Heart left ventricle (tissue), 16 donors: ENCODE results near the gene CHAMP1. TPM values are rescaled to one million over a fixed set of nuclear protein-coding genes. Genes with fewer than 3 reads are reported as not detected.

ENCODE experiments used
- ATAC-seq, 4 donors: fragments of 200-7000 bp; cut with Tn5 transposase; one replicate each; pipeline ENCODE4 v1.9.1; 2020 to 2022; ENCODE audit warnings: moderate library complexity in 4 of 4, mild to moderate bottlenecking in 3 of 4, moderate number of reproducible peaks in 1 of 4
- DNase-seq, 5 donors: peaks; one replicate each; pipeline ENCODE4 v3.0.0-alpha.2; 2020
- H3K27ac ChIP-seq, 12 donors: fragments of 200-600 bp; sonication (generic) in 4 of 12; one replicate each; pipeline versions ENCODE4 v1.5.0 to v1.8.0; 2016 to 2022; ENCODE audit warnings: mild to moderate bottlenecking in 2 of 12
- H3K27me3 ChIP-seq, 9 donors: fragments of 200-600 bp; sonication (generic) in 2 of 9; one replicate each; pipeline versions ENCODE4 v1.5.1 to v1.8.0; 2016 to 2022; ENCODE audit warnings: mild to moderate bottlenecking in 3 of 9
- H3K36me3 ChIP-seq, 9 donors: fragments of 200-600 bp; sonication (generic) in 2 of 9; one replicate each; pipeline versions ENCODE4 v1.5.0 to v1.8.0; 2018 to 2022; ENCODE audit warnings: mild to moderate bottlenecking in 2 of 9
- H3K4me1 ChIP-seq, 12 donors: fragments of 200-600 bp; sonication (generic) in 4 of 12; one replicate each; pipeline versions ENCODE4 v1.5.0 to v1.8.0; 2016 to 2022; ENCODE audit warnings: mild to moderate bottlenecking in 3 of 12
- H3K4me3 ChIP-seq, 12 donors: fragments of 200-600 bp; sonication (generic) in 4 of 12; one replicate each; pipeline versions ENCODE4 v1.5.0 to v1.8.0; 2017 to 2022; ENCODE audit warnings: mild to moderate bottlenecking in 9 of 12, moderate library complexity in 4 of 12
- H3K9me3 ChIP-seq, 12 donors: fragments of 200-600 bp; sonication (generic) in 4 of 12; one replicate each; pipeline versions ENCODE4 v1.5.0 to v1.8.0; 2016 to 2022; ENCODE audit warnings: mild to moderate bottlenecking in 1 of 12
- CTCF ChIP-seq, 12 donors: fragments of 200-600 bp; sonication (generic) in 4 of 12; IDR thresholded peaks; one replicate each; pipeline versions ENCODE4 v1.5.0 to v1.8.0; 2018 to 2022; ENCODE audit warnings: antibody characterized with exemption in 12 of 12, mild to moderate bottlenecking in 5 of 12
- POLR2A ChIP-seq, 2 donors: fragments of 450-650 bp; IDR thresholded peaks; one replicate each; pipeline ENCODE4 v1.6.1; 2017; ENCODE audit warnings: antibody characterized with exemption in 2 of 2, mild to moderate bottlenecking in 2 of 2, moderate library complexity in 2 of 2
- WGBS, 4 donors: extraction: QIAGEN DNeasy Blood & Tissue Kit in 2 of 4; methylation state at CpG; one replicate each; pipeline versions ENCODE4 v1.1.5 to v1.1.7; 2013 to 2018; 5-methylcytosine and 5-hydroxymethylcytosine counted together
- intact Hi-C, 10 donors: fragments of 100-400 bp; cut with DNase I; formaldehyde crosslinking; loops; one replicate each; pipeline versions ENCODE4 v1.11.1 to v1.14.2; 2022
- polyA plus RNA-seq, 2 donors: library from polyadenylated mRNA; stranded (reverse); fragments of 200-250 nt; gene quantifications; one replicate each; pipeline ENCODE4 v1.2.3, GENCODE V29; 2013
- total RNA-seq, 9 donors: library from RNA; depleted of rRNA in 2 of 9; stranded (reverse); fragments of >200 nt in 2 of 9; fragmentation: NEBNext Ultra II Directional in 3 of 9; extraction: Animal tissue kit (Norgen Biotek cat#: 25700) in 3 of 9; gene quantifications; one replicate each; pipeline versions ENCODE4 v1.1.0 to v1.2.4, GENCODE V29; 2016 to 2023
- donor health status: ischemic (EF 13 %, LVEDD 7.1; RV severe dilation, severe dysfunction).
- donor health status: healthy with polysubstance abuse.
- donor health status: DM: no; HTN: yes; CAD: no.
- donor health status: DM: no; HTN: no; CAD: no.
- donor health status: ischemic (EF 25% LVEDD 6.9; RV normal size, moderate dysfunction).
- donor health status: ischemic (EF 25% LVEDD 5.7; RV mildly dilated, moderate dysfunction).
- donor health status: healthy.
- donor health status: DM: yes; HTN: yes; CAD: no.
- donor health status: ischemic (EF 35%, LVEDD 5.7; RV mildly dilated, moderate dysfunction).
- donor health status: nonischemic (EF 11% LVEDD 7.7; RV severe dilation, severe dysfunction).
- donor health status: DM: yes; HTN: yes; CAD: no.
- donor health status: PGD.
- donor health status: ischemic (EF 29% LVEDD 5.4; RV normal size, mild dysfunction).
- donor health status: nonischemic (EF 23%, LVEDD 6.1; RV moderate dilation, normal function).

CHAMP1 gene
- total and polyA plus RNA-seq, 11 donors = 3.2 to 17.5 (median 9.1) TPM

- DNase-seq = no peak
- peak overlapping the region in 1 of 12 donors; percentile 21 for H3K27ac ChIP-seq
- intact Hi-C loops = no loop called here
- H3K4me1 ChIP-seq = peaks cover 3 to 53% (median 37%) of the 10 kb centered on the region in 12 donors
- ATAC-seq = peak in 2 of 4 donors; percentile 5 to 12
- H3K4me3 ChIP-seq = no peak overlapping the region
- no peaks in the 10 kb centered on the region for H3K27me3 ChIP-seq
- 45 to 61% (median 56%) methylated on average over 3 of the region's 3 CpGs for WGBS, 4 donors
- peaks cover 0 to 37% (median 34%) of the 10 kb centered on the region in 9 donors for H3K36me3 ChIP-seq
- no peaks in the 10 kb centered on the region for H3K9me3 ChIP-seq
- TF ChIP-seq POLR2A (IDR thresholded peaks at IDR 0.05) = no peak
- no peak for TF ChIP-seq CTCF (IDR thresholded peaks at IDR 0.05)
These were observed 5.2 kb downstream of the CHAMP1 start for GRCh38 chr13:114319441-114319913.

GRCh38 chr13:114320065-114320464 lies 5.8 kb downstream of the CHAMP1 start:
- ATAC-seq = peak; percentile 38 to 76 (median 56)
- peak overlapping the region in 2 of 12 donors; percentile 10 to 13 for H3K27ac ChIP-seq
- H3K4me1 ChIP-seq = peaks cover 3 to 51% (median 36%) of the 10 kb centered on the region in 12 donors

GRCh38 chr13:114321256-114321655 lies 7.0 kb downstream of the CHAMP1 start:
- no peak for TF ChIP-seq POLR2A (IDR thresholded peaks at IDR 0.05)
- TF ChIP-seq CTCF (IDR thresholded peaks at IDR 0.05) = no peak
- WGBS, 4 donors = 92 to 95% (median 93%) methylated on average over 3 of the region's 3 CpGs
- DNase-seq = no peak
- no peaks in the 10 kb centered on the region for H3K9me3 ChIP-seq
- ATAC-seq = no peak
- intact Hi-C loops = no loop called here
- H3K27me3 ChIP-seq = no peaks in the 10 kb centered on the region
- no peak overlapping the region for H3K4me3 ChIP-seq
- H3K4me1 ChIP-seq = peaks cover 0 to 47% (median 26%) of the 10 kb centered on the region in 12 donors
- H3K36me3 ChIP-seq = peaks cover 0 to 55% (median 52%) of the 10 kb centered on the region in 9 donors
- H3K27ac ChIP-seq = no peak overlapping the region

More at GRCh38 chr13:114320065-114320464, 5.8 kb downstream of the CHAMP1 start:
- DNase-seq = no peak
- no peaks in the 10 kb centered on the region for H3K27me3 ChIP-seq
- no peak overlapping the region for H3K4me3 ChIP-seq
- TF ChIP-seq CTCF (IDR thresholded peaks at IDR 0.05) (no peak), POLR2A (IDR thresholded peaks at IDR 0.05) (no peak)
- peaks cover 0 to 43% (median 40%) of the 10 kb centered on the region in 9 donors for H3K36me3 ChIP-seq
- intact Hi-C loops = no loop called here
- H3K9me3 ChIP-seq = no peaks in the 10 kb centered on the region

GRCh38 chr13:114323349-114323748 lies 9.0 kb downstream of the CHAMP1 start:
- H3K4me3 ChIP-seq = no peak overlapping the region
- H3K9me3 ChIP-seq = no peaks in the 10 kb centered on the region
- ATAC-seq = no peak
- intact Hi-C loops = no loop called here
- no peaks in the 10 kb centered on the region for H3K27me3 ChIP-seq
- no peak overlapping the region for H3K27ac ChIP-seq
- 94 to 98% (median 96%) methylated on average over 2 of the region's 2 CpGs for WGBS, 4 donors
- peaks cover 0 to 41% (median 19%) of the 10 kb centered on the region in 12 donors for H3K4me1 ChIP-seq
- peaks cover 0 to 72% (median 56%) of the 10 kb centered on the region in 9 donors for H3K36me3 ChIP-seq
- DNase-seq = no peak
- no peak for TF ChIP-seq POLR2A (IDR thresholded peaks at IDR 0.05)
- no peak for TF ChIP-seq CTCF (IDR thresholded peaks at IDR 0.05)
